GM23338 (cell line): Measurements from ENCODE around the gene TK1.

Experiments used
- CREB1 ChIP-seq: fragments of 250-450 bp; sonication (Bioruptor Pico); IDR thresholded peaks from 2 replicates; pipeline ENCODE4 v1.5.0; 2020; ENCODE audit warnings: low read depth, mild to moderate bottlenecking, moderate library complexity
- CTCF ChIP-seq, 2 experiments: fragments of 200-600 bp in 1 of 2; sonication (generic) in 1 of 2; conservative IDR thresholded peaks; 2 replicates each; pipeline versions ENCODE4 v1.5.1 to v1.6.1; 2016 to 2017; ENCODE audit warnings: antibody characterized with exemption in 2 of 2, low read depth in 2 of 2, mild to moderate bottlenecking in 2 of 2, moderate library complexity in 1 of 2
- EZH2 ChIP-seq: fragments of 200-600 bp; sonication (generic); IDR thresholded peaks from one replicate; pipeline ENCODE4 v1.8.0; 2017; ENCODE audit warnings: antibody characterized with exemption, mild to moderate bottlenecking, low read depth; ENCODE audit not compliant: unreplicated experiment
- EZH2phosphoT487 ChIP-seq: fragments of 200-600 bp; sonication (generic); IDR thresholded peaks from one replicate; pipeline ENCODE4 v1.8.1; 2018; ENCODE audit warnings: antibody characterized with exemption; ENCODE audit not compliant: unreplicated experiment
- ZNF114 ChIP-seq: fragments of 250-450 bp; sonication (Bioruptor Pico); IDR thresholded peaks from 2 replicates; pipeline ENCODE4 v1.5.0; 2020; ENCODE audit warnings: mild to moderate bottlenecking, moderate library complexity
- ZNF462 ChIP-seq: fragments of 250-450 bp; sonication (Bioruptor Pico); IDR thresholded peaks from 2 replicates; pipeline ENCODE4 v1.5.0; 2020; ENCODE audit warnings: mild to moderate bottlenecking, moderate library complexity

- no peak for TF ChIP-seq CREB1 (CRISPR knock-in tag)
- TF ChIP-seq CTCF (conservative IDR thresholded peaks at IDR 0.05; ENCODE audit: low read depth in 2 of 2) = no peak
- TF ChIP-seq EZH2 = no peak
- TF ChIP-seq ZNF114 = no peak
- TF ChIP-seq EZH2phosphoT487 = no peak
- no peak for TF ChIP-seq ZNF462 (CRISPR knock-in tag)
Measured at GRCh38 chr17:78168903-78169793, 17.7 kb downstream of the TK1 start.
